ENCODE results near the gene CERS2. TPM values are rescaled to one million over a fixed set of nuclear protein-coding genes. Genes with fewer than 3 reads are reported as not detected.

Gene CERS2
- total and polyA plus RNA-seq, 2 of the 13 experiments (the other 11 are each of a cell fraction or from before 2014, with no cell fraction given): 269 to 298 TPM

GRCh38 chr1:150976879-150977694 lies 2.5 kb upstream of the CERS2 start (continued):
- TF ChIP-seq NFIB (CRISPR knock-in tag; IDR thresholded peaks at IDR 0.05; ENCODE audit: borderline replicate concordance): no peak
- TF ChIP-seq GTF2F1 (IDR thresholded peaks at IDR 0.05; ENCODE audit: low read length): no peak
- TF ChIP-seq SUZ12 (IDR thresholded peaks at IDR 0.05; ENCODE audit: low read depth, low read length): no peak
- TF ChIP-seq ZNF350 (CRISPR knock-in tag; IDR thresholded peaks at IDR 0.05; ENCODE audit: borderline replicate concordance, low read depth): no peak
- no peak for TF ChIP-seq CERS6 (CRISPR knock-in tag; IDR thresholded peaks at IDR 0.05)
- no peak for TF ChIP-seq SNRNP70 (IDR thresholded peaks at IDR 0.05; ENCODE audit: low read depth, low read length)
- TF ChIP-seq, protein P1, sequence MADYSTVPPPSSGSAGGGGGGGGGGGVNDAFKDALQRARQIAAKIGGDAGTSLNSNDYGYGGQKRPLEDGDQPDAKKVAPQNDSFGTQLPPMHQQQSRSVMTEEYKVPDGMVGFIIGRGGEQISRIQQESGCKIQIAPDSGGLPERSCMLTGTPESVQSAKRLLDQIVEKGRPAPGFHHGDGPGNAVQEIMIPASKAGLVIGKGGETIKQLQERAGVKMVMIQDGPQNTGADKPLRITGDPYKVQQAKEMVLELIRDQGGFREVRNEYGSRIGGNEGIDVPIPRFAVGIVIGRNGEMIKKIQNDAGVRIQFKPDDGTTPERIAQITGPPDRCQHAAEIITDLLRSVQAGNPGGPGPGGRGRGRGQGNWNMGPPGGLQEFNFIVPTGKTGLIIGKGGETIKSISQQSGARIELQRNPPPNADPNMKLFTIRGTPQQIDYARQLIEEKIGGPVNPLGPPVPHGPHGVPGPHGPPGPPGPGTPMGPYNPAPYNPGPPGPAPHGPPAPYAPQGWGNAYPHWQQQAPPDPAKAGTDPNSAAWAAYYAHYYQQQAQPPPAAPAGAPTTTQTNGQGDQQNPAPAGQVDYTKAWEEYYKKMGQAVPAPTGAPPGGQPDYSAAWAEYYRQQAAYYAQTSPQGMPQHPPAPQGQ (CRISPR knock-in tag; IDR thresholded peaks at IDR 0.05; ENCODE audit: borderline replicate concordance): no peak
- TF ChIP-seq ZNF362 (CRISPR knock-in tag; IDR thresholded peaks at IDR 0.05; ENCODE audit: borderline replicate concordance): no peak
- no peak for TF ChIP-seq MTA1 (CRISPR knock-in tag; IDR thresholded peaks at IDR 0.05; ENCODE audit: borderline replicate concordance)
- no peak for TF ChIP-seq NFAT5 (CRISPR knock-in tag; IDR thresholded peaks at IDR 0.05)
- no peak for TF ChIP-seq SOX5 (CRISPR knock-in tag; IDR thresholded peaks at IDR 0.05; ENCODE audit: borderline replicate concordance)
- TF ChIP-seq ELF1 (CRISPR knock-in tag; IDR thresholded peaks at IDR 0.05): peak; percentile 14; the same call in 1 of the 2 replicates
- no peak for TF ChIP-seq MATR3 (CRISPR knock-in tag; IDR thresholded peaks at IDR 0.05)
- no peak for TF ChIP-seq CEBPB (IDR thresholded peaks at IDR 0.05; ENCODE audit: borderline replicate concordance, low read depth, low read length)
- no peak for TF ChIP-seq RNF2 (conservative IDR thresholded peaks at IDR 0.05; ENCODE audit: low read depth)
- 0 out of 2 replicates have a peak, but pooled peaks have one; percentile 45 for TF ChIP-seq CHD2 (IDR thresholded peaks at IDR 0.05; ENCODE audit: low read depth, low read length)
- peak; percentile 96 for TF ChIP-seq HNRNPL (IDR thresholded peaks at IDR 0.05; ENCODE audit: low read depth, low read length)
- TF ChIP-seq TCF7 (IDR thresholded peaks at IDR 0.05; ENCODE audit: low read depth): no peak
